Cardiac septum (tissue), 1 donor: ENCODE results near the gene CHN1. TPM values are rescaled to one million over a fixed set of nuclear protein-coding genes. Genes with fewer than 3 reads are reported as not detected.

Experiments
- DNase-seq: peaks from one replicate; pipeline ENCODE4 v3.0.0-alpha.2; 2020; ENCODE audit warnings: low spot score
- intact Hi-C: fragments of 100-400 bp; cut with DNase I; formaldehyde crosslinking; loops from one replicate; pipeline ENCODE4 v1.14.0; 2022
- total RNA-seq: library from RNA; stranded (reverse); fragmentation: NEBNext Ultra II Directional; extraction: Animal tissue kit (Norgen Biotek cat#: 25700); gene quantifications from one replicate; pipeline ENCODE4 v1.2.1, GENCODE V29; 2021
- donor health status: DM: no; HTN: no; CAD: no.

CHN1 gene
- total RNA-seq, 1 donor from 2014 or later, result 23.8 TPM

DNA sequence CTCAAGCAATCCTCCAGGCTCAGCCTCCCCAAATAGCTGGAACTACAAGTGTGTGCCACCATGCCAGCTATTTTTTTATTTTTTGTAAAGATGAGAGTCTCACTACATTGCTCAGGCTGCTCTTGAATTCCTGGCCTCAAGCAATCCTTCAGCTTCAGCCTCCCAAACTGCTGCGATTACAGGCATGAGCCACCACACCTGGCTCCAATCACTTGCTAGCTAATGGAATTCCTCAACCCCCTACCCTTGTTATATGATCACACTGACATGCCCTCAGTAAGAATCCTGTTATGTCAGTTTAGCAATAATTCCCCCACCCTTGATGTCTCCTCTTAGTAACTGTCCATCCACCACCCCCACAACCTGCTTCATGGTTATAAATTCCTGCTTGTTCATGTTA lies 12.3 kb downstream of the CHN1 start:
- intact Hi-C loops, result no loop called here
- DNase-seq, result no peak

DNA sequence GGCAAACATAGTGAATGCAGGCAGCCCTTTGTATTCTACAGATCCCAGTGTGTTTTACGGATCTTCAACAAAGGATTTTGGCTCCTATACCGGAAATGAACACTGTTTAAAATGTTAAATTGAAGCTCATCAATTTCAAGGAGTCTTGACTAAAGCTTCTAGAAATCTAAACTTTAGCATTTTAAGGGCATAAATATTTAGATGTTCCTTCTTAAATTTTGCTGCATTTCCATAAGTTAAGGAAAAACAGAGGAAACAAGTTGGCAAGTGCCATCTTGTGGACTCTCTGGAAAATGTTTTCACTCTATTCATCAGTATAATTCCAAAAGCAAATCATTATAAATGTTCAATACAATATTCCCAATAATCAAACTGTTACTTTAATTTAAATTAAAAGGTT lies 19.6 kb downstream of the CHN1 start:
- no peak for DNase-seq
- intact Hi-C loops, result loop anchor here (1.0 kb wide), 1 partner anchor 214 kb away; no protein-coding TSS in a partner anchor

DNA sequence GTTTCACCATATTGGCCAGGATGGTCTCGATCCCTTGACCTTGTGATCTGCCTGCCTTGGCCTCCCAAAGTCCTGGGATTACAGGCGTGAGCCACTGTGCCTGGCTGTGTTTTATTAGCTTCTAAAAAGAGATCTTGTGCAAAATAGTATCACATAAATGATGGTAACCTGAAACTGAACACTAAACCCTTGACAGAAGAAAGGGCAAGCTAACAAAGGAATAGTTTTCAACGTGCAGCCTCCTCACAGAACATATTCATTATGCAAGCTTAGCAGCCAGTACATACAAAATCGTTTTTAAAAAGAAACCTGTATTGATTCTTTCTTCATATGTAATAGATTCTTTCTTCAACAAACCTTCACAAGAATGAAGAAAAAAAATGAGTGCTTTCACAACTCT lies 20.6 kb downstream of the CHN1 start:
- no peak for DNase-seq
- intact Hi-C loops, result no loop called here

DNA sequence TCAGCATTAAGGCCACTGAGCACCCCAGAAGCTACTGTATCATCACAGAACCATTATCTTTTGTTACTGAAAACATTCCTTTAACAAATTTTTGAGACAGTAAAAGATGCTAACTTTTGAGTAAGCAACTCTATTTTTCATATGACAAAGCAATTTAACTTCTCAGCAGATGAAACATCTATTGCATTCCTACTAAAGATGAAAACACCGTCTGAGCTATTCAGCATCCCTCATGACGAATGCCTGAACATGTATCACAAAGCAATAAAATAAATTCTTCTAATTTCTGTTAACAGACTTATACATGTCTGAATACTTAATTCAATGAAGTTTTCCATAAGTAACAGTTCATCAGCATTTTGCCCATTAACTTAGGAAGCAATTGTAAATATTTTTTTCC lies 23.9 kb downstream of the CHN1 start:
- intact Hi-C loops, result no loop called here

DNA sequence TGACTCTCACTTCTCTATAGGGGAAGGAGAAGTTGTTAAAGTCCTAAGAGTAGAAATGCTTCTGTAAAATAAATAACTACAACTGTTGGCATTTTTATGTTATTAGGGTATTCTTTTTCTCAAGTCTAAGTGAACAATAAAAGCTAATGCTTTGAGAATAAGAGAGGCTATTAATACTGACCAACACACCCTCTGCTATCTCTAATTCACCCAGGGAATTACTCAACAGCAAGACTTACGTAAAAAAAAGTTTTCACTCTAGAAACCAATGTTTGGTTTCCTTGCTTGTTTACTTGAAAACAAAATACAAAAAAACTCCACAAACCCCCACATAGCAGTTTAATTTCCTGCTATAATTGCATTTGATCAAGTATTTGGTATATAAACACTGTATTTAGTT lies 25.2 kb downstream of the CHN1 start:
- intact Hi-C loops, result no loop called here
- DNase-seq, result no peak

More for the DNA sequence above, 23.9 kb downstream of the CHN1 start:
- DNase-seq, result no peak

DNA sequence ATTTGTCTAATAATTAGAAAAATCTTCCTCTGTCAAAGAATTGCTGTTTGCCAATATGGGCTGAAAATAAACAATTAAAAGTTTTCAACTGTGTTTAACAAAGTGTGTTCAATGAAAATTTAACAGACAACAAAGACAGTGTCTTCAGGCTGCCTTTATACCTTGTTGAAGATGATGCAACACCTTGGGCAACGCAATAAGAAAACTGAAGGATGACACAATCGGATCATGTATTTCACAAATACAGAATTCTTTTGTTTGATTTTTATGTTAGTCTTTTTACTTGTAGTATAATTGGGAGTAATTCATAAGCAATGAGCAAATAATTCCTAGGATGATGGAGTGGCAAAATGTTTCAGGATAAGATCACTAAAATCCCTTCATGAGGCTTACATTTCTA lies 27.8 kb downstream of the CHN1 start:
- intact Hi-C loops, result no loop called here
- DNase-seq, result no peak

DNA sequence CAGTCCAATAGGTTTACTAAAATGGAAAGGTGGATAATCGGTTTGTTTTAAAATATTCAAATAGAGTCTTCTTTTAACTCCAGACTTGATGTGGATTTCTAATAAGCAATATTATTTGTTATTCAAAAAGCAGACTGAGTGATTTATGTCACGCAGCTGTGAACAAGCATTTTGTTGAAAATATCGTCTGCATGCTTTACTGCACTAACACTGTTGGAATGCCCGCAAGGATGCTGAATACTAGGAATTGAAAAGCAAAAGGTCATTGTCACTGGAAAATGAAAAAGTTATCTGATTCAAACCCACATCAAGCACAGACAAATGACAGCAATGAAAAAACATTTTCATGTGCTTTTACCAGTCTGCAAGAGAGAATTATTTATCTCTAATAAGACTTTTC lies 31.1 kb downstream of the CHN1 start:
- no peak for DNase-seq
- intact Hi-C loops, result no loop called here

DNA sequence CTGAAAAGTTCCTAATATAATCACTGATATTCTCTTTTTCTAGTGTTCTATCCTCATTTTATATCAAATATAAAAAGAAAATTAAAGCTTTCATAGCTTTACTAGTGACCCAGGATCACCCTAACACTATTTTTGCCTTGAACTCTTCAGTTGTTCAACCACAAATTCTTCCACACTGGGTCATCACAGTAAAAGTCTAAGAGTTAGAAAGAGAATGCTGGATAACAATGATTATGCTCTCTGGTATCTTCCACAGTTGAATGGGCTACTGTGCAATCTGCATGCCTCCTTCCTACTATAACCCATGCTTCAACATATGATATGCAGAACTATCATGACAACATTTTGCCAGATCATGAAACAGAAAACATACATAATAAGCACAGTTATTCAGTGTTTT lies 32.3 kb downstream of the CHN1 start:
- DNase-seq, result no peak
- intact Hi-C loops, result no loop called here

DNA sequence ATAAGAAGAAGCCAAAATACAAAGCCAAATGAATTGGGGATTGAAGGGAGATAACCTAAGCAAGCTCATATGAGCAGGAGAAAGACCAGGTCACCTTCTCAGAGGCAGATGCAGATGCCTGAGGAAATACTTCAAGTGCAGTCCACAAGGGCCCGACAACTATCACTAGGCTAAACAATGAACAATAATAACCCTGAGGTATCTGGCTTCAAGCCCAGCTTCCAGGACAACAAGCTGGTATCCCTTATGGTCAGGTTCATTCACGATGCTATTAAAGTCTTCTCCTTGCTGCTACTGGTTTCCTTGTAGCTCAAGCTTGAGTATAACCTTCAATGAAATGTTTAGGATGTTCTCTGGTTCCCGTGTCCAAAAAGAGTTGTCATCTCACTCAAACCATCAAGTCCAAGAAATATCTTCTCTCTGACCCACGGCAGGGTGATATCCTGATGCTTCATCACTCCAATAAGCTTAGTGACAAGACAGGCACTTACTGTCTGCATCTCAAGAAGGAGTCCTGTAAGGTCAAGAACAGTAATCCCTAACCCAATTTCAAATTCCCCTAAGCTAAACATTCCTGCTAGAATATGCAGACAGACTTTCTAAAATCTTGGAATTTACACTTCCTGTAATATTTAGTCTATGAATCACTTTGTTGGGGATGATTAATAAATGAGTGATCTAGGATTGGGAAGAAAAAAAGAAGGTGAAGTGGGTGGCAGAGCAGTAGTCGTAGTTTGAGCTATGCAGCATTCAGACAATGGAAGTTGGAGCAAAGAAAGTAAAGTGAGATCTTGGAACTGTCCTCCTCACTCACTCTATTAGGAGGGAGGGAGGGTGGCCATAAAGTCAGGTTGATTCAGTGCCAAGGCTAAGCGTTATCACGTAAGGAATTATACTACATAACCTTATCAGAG lies 33.1 kb downstream of the CHN1 start:
- intact Hi-C loops, result no loop called here
- no peak for DNase-seq

DNA sequence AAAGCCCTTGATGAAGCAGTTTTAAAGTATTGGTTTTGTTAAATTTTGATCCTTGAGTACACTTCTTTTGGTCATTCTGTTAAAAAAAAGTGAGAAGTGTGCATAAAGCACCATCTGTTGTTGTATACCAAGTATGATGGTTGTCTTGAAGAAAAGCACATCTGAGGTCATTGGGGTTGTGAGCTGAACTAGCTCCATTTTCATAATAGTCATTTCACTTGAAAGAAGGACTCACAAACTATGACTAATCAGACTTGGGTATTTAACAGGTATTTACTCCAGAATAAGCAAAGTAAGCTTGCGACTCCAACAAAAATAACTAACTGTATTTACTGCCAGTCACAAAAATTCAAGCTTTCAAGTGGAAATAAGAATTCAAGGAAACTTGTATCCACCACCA lies 35.1 kb downstream of the CHN1 start:
- intact Hi-C loops, result no loop called here
- no peak for DNase-seq

DNA sequence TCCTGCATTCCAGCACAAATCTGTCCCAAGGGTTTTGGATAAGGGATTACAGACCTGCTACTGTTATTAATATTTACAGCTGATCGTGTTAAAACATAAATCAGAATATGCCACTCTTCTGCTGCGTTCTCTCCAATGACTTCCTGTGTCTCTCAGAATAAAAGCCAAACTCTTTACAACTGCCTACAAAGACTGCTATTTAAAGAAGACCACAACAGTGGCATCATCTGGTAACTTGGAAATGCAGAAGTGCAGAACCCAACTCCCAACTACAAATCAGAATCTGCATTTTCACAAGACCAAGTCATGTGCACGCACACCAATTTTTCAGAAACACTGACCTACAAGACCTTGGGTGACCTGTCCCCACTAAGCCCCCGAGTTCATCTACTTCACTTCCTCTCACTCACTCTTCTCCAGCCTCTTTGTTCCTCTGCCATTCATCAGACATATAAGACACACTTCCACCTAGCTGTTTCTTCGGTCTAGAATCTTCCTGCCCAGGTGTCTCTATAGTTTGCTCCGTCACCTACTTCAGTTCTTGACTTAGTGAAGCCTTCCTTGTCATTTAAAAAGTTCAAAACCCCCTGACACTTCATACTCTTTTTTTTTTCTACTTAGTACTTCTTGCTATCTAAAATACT lies 36.0 kb downstream of the CHN1 start:
- intact Hi-C loops, result no loop called here
- DNase-seq, result no peak

DNA sequence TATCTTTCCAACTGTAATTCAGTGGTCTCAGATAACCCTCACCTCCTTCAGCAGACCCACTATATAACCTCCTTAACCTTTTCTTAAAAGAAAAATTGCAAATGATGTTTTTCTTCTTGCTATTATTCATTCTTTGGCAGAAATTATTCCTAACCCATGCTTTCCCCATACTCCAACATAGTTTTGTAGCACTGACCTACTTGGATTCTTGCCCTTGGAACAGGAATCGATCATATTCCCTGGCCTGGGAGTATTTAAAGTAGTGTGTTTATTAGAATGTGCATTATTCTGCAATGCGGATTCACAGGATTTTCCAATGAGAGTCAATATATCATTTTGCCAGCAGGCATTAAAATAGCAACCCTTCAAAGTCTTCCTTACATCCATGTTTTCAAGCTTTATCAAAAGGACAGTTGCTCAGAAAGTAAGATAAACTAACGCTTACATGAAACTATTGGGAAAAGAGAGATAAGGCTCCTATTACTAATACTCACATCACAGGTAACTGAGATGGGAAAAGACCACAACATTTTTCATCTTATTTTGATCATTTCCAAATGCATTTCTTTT lies 37.4 kb downstream of the CHN1 start:
- intact Hi-C loops, result no loop called here

DNA sequence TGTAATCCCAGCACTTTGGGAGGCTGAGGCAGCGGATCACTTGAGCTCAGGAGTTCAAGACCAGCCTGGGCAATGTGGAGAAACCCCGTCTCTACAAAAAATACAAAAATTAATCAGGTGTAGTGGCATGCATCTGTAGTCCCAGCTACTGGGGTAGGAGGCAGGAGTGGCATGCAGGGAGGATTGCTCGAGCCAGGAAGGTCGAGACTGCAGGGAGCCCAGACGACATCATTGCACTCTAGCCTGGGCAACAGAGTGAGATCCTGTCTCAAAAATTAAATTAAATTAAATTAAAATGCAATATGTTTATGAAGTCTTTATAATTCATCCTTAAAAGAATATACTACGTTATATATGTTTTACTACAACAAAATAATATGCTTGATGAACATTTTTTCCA lies 38.1 kb downstream of the CHN1 start:
- DNase-seq, result no peak
- intact Hi-C loops, result no loop called here

More for the DNA sequence above, 37.4 kb downstream of the CHN1 start:
- no peak for DNase-seq

DNA sequence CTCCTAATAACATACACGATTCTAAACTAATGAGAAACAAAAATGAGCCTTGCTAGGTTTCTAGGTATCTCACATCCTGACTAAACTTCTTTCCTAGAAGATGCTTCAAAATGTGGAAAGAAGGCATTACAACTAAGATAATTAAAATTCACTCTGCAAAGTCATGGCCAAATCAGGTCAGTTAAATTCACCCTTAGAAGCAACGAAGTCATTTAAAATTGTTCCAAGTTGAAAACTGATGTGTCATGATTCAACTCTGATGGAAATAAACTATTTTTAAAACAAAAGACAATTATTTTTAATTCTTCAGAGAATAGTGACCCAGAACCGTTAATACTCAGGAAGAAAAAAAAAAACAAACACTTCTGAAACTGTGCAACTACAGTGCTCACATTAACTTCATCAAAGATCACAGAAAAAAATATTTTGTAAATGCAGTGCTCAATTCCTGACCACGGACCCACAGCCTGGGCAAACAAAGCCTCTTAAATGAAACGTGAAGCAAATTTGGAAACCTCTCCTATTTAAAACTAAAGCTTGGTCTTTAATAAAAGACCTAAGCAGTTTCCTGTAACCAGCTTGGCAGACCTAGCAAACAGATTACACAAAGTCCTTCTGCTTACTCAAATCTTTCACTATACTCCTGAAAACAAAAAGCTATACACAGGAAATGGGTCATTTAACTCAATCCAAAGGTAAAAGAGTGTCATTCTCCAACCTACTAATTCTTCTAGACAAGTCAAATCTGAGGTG lies 39.0 kb downstream of the CHN1 start:
- intact Hi-C loops, result no loop called here
- DNase-seq, result no peak

DNA sequence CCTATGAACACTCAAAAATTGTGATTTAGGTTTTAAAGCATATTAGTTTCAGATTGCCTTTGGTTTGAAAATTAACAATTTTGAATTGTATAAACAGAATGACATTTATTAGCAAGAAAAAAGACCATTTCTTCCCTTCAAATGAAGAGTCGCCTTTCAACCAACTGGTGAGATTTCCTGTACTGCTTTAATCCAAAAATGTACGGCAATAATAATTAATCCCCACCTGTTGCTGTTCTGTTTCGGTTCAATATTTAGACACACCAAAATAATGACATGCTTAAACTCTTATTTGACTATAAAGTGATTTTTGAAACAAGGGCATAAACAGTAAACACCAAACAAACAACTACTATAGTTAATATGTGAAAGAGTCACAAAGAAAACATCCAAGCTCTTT lies 39.6 kb downstream of the CHN1 start:
- DNase-seq, result no peak
- intact Hi-C loops, result no loop called here

DNA sequence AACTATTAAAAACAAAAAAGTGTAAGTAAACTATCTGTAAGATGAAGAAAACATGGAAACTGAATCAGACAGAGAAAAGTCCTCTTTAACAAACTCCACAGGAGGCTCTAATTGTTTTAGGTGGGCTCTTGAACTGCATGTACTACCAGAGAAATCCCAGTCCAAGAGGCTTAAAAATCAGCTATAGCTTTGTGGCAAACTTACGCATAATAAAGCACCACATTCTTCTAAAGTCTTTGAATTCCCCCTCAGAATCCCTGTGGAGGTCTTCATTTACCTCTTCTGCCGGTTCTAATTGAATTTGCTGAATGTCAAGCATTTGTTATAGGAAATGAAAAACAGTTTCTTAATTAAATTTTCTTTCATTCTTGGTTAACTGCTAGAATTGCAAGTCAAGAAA lies 40.8 kb downstream of the CHN1 start:
- intact Hi-C loops, result no loop called here
- no peak for DNase-seq

DNA sequence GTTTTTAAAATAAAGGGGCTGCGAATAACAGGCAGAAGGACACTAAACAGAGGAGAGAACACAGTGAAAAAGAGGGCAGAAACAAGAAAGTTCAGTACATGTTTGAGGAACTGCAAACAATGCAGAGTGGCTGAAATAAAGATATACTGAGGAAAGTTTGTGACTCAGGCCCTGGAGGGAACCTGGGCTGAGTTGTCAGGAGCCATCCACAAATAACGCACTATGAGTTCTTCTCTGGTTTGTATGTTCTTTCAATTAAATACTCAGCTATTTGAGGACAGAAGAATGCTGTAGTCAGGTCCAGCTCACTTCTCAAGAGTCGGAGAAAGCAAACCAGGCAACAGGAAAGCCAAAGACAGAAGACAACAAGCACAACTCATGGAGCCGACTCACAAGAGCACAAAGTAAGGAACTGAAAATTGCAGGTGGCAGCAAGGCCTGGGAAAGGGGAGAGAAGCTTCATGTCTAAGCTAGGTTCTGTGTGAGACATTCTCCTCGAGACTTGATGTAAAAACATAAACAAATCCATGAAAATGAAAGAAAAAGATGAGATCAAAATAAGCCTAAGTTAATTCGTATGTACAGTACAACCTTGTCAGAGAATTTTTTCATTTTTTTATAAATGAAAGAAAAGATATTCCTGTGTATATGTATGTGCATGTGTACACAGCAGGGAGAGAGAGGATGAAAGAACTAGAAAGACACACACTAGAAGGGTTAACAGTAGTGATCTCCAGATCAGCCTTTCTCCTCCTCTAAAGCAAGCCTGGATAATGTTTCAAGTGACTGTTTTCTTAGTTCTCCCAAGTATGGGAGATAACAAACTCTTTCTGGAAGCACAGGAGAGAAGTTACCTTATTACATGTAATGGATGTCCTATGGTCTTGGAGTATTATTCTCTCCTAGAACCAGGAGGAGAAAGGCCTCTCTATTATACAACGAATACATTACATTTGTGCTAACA lies 41.5 kb downstream of the CHN1 start:
- no peak for DNase-seq
- intact Hi-C loops, result no loop called here

DNA sequence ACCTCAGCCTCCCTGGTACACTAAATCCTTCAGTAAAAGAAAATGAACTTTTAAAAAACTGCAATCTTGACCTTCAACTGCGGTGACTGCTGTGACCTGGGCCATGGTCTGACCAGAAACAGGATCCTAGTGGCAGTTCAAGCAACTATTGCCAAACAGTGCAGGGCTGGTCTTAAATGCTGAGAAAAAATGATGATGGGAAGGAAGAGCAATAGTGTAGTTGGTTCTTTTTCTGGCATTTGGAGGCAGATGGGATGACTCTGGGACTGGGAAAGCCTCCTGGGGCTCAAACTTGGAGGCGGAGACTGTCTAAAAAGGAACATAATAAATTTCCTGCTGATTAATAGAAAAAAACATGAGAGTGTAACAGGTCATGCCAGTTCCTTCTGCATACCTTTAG lies 45.4 kb downstream of the CHN1 start:
- DNase-seq, result no peak

DNA sequence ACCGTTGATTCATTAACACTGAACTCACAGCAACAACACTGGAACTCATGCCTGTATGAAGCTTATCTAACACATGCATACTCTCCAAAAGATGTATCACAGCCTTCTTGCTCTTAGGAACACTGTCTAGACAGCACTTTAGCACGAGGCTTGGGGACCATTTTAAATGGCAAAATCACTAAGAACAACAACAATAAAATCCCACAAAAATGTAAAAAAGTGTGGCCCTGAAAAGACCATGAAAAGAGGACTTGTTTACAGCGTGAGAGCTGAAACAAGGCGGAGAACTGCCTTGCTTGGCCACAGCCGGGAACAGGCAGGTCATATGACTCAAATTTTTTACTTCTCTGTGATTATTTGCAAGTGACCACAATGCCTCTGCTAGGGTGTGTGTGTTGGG lies 48.1 kb downstream of the CHN1 start:
- DNase-seq, result no peak
- intact Hi-C loops, result no loop called here

More for the DNA sequence above, 45.4 kb downstream of the CHN1 start:
- intact Hi-C loops, result no loop called here
